ENCODE data around the gene MIDN.

GRCh38 chr19:1294688-1295087, 46.3 kb downstream of the MIDN start:
- no peak for TF ChIP-seq CTCF (IDR thresholded peaks at IDR 0.05; ENCODE audit: poor library complexity)
- no peak for TF ChIP-seq EZH2 (IDR thresholded peaks at IDR 0.05; ENCODE audit: borderline replicate concordance)
- TF ChIP-seq EZH2phosphoT487 (IDR thresholded peaks at IDR 0.05; ENCODE audit: low read depth, severe bottlenecking, unreplicated experiment) = no peak

Data from hepatocyte (in vitro differentiated cells).